Measurements from ENCODE around the gene MSRB1. TPM values are rescaled to one million over a fixed set of nuclear protein-coding genes. Genes with fewer than 3 reads are reported as not detected.

MSRB1 gene
- total and polyA plus RNA-seq, 2 experiments from 2014 or later = 14.1 to 26.9 TPM

DNA sequence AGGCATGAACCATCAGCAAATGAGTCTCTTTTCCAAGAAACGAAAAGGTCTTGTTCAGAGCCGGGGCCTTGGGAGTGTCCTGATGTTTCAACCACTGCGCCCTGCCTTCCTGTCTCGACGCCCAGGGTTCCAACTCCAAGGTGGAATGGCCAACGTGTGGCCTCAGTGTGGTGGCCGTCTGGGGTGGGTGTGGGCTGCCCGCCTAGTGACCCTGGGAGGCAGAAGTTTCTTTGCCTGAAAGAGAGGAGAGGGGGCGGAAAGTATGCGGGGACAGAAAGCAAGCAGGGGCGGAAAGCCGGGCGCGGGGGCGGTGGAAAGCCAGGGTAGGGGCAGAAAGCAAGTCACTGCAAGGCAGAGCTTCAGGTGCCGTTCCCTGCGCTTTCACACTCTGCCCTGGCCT is 4.1 kb downstream of the MSRB1 start:
- no peaks in the 10 kb centered on the region for H3K4me1 ChIP-seq (ENCODE audit: insufficient read depth)
- H4K20me1 ChIP-seq (ENCODE audit: insufficient read depth) = no peaks in the 10 kb centered on the region
- no peak overlapping the region for H3K4me2 ChIP-seq (ENCODE audit: unreplicated experiment)
- H3K36me3 ChIP-seq (ENCODE audit: low read depth) = no peaks in the 10 kb centered on the region; the same call in 1 of the 2 replicates
- no peak overlapping the region for H3K4me3 ChIP-seq
- TF ChIP-seq EZH2 (IDR thresholded peaks at IDR 0.05; ENCODE audit: insufficient read depth, poor library complexity, severe bottlenecking) = no peak
- no peak for TF ChIP-seq EZH2phosphoT487 (IDR thresholded peaks at IDR 0.05; ENCODE audit: insufficient read depth, low read depth)
- H3K27ac ChIP-seq = no peak overlapping the region
- H3K79me2 ChIP-seq (ENCODE audit: insufficient read depth) = no peaks in the 10 kb centered on the region
- H3K9me2 ChIP-seq (ENCODE audit: insufficient read depth) = no peaks in the 10 kb centered on the region
- in situ Hi-C loops (cut with MboI) = no loop called here
- WGBS, 2 experiments (ENCODE audit: low coverage in 1 of 2, low lambda C conversion rate in 2 of 2, missing lambda C conversion rate in 2 of 2) = 82 to 86% methylated on average over 15 to 17 of the region's 17 CpGs
- no peaks in the 10 kb centered on the region for H3K27me3 ChIP-seq (replicated peaks; ENCODE audit: insufficient read depth)
- H3K9ac ChIP-seq = no peak overlapping the region
- H2AFZ ChIP-seq = no peak overlapping the region
- DNase-seq = no peak
- H3F3A ChIP-seq (ENCODE audit: insufficient read depth) = no peaks in the 10 kb centered on the region
- H3K9me3 ChIP-seq (ENCODE audit: low read depth) = no peaks in the 10 kb centered on the region

DNA sequence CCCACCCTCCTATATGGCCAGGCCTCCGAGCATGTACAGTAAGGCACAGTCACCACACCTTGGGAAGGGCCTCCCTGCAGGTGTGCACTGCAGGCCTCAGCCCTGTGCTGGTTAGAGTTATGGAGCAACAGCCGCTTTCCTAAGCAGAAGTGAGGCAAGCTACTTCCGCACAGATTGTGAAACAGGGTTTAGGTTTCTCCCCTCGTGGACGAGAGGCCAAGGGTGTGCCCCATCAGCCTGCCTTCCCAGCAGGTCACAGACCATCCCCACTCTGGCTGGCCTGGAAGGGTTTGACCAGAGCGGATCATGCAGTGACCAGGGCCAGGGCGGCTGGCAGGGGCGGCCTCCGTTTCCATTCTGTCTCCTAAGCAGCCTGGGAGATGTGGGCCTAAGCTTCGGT is 4.7 kb downstream of the MSRB1 start:
- H4K20me1 ChIP-seq (ENCODE audit: insufficient read depth) = no peaks in the 10 kb centered on the region
- no peak overlapping the region for H3K4me3 ChIP-seq
- in situ Hi-C loops (cut with MboI) = no loop called here
- no peaks in the 10 kb centered on the region for H3K79me2 ChIP-seq (ENCODE audit: insufficient read depth)
- H3K27me3 ChIP-seq (replicated peaks; ENCODE audit: insufficient read depth) = no peaks in the 10 kb centered on the region
- no peaks in the 10 kb centered on the region for H3F3A ChIP-seq (ENCODE audit: insufficient read depth)
- no peak overlapping the region for H3K27ac ChIP-seq
- H3K9me3 ChIP-seq (ENCODE audit: low read depth) = no peaks in the 10 kb centered on the region
- no peaks in the 10 kb centered on the region for H3K4me1 ChIP-seq (ENCODE audit: insufficient read depth)
- no peak for DNase-seq
- no peak overlapping the region for H3K4me2 ChIP-seq (ENCODE audit: unreplicated experiment)
- 94 to 97% methylated on average over 10 of the region's 10 CpGs for WGBS, 2 experiments (ENCODE audit: low coverage in 1 of 2, low lambda C conversion rate in 2 of 2, missing lambda C conversion rate in 2 of 2)
- no peaks in the 10 kb centered on the region for H3K9me2 ChIP-seq (ENCODE audit: insufficient read depth)
- H2AFZ ChIP-seq = no peak overlapping the region
- no peak for TF ChIP-seq EZH2phosphoT487 (IDR thresholded peaks at IDR 0.05; ENCODE audit: insufficient read depth, low read depth)
- no peak for TF ChIP-seq EZH2 (IDR thresholded peaks at IDR 0.05; ENCODE audit: insufficient read depth, poor library complexity, severe bottlenecking)
- H3K36me3 ChIP-seq (ENCODE audit: low read depth) = no peaks in the 10 kb centered on the region; the same call in 1 of the 2 replicates
- H3K9ac ChIP-seq = no peak overlapping the region

GRCh38 chr16:1936945-1937479 is 6.0 kb downstream of the MSRB1 start:
- no peaks in the 10 kb centered on the region for H3K27me3 ChIP-seq (replicated peaks; ENCODE audit: insufficient read depth)
- no peaks in the 10 kb centered on the region for H3K9me3 ChIP-seq (ENCODE audit: low read depth)
- H3K36me3 ChIP-seq (ENCODE audit: low read depth) = no peaks in the 10 kb centered on the region; the same call in 1 of the 2 replicates
- H3K79me2 ChIP-seq (ENCODE audit: insufficient read depth) = no peaks in the 10 kb centered on the region
- WGBS, 2 experiments (ENCODE audit: low coverage in 1 of 2, low lambda C conversion rate in 2 of 2, missing lambda C conversion rate in 2 of 2) = 93% methylated on average over 11 of the region's 11 CpGs
- H3K4me3 ChIP-seq = no peak overlapping the region
- no peak overlapping the region for H2AFZ ChIP-seq
- no peak overlapping the region for H3K9ac ChIP-seq
- DNase-seq = no peak
- in situ Hi-C loops (cut with MboI) = no loop called here
- no peaks in the 10 kb centered on the region for H3K9me2 ChIP-seq (ENCODE audit: insufficient read depth)
- no peaks in the 10 kb centered on the region for H3F3A ChIP-seq (ENCODE audit: insufficient read depth)
- H3K4me2 ChIP-seq (ENCODE audit: unreplicated experiment) = no peak overlapping the region
- no peak overlapping the region for H3K27ac ChIP-seq
- TF ChIP-seq EZH2phosphoT487 (IDR thresholded peaks at IDR 0.05; ENCODE audit: insufficient read depth, low read depth) (no peak), EZH2 (IDR thresholded peaks at IDR 0.05; ENCODE audit: insufficient read depth, poor library complexity, severe bottlenecking) (no peak)
- H4K20me1 ChIP-seq (ENCODE audit: insufficient read depth) = no peaks in the 10 kb centered on the region
- H3K4me1 ChIP-seq (ENCODE audit: insufficient read depth) = no peaks in the 10 kb centered on the region

GRCh38 chr16:1933097-1933661 is 9.8 kb downstream of the MSRB1 start:
- no peak overlapping the region for H3K27ac ChIP-seq

More at GRCh38 chr16:1933097-1933661, 9.8 kb downstream of the MSRB1 start:
- Histone ChIP-seq H3K27me3 (replicated peaks; ENCODE audit: insufficient read depth) (no peaks in the 10 kb centered on the region), H3F3A (ENCODE audit: insufficient read depth) (no peaks in the 10 kb centered on the region), H3K4me3 (no peak overlapping the region), H2AFZ (no peak overlapping the region), H3K79me2 (ENCODE audit: insufficient read depth) (no peaks in the 10 kb centered on the region), H3K36me3 (ENCODE audit: low read depth) (no peaks in the 10 kb centered on the region; the same call in 1 of the 2 replicates), H3K9ac (no peak overlapping the region), H3K4me1 (ENCODE audit: insufficient read depth) (no peaks in the 10 kb centered on the region), H3K9me3 (ENCODE audit: low read depth) (no peaks in the 10 kb centered on the region), H4K20me1 (ENCODE audit: insufficient read depth) (no peaks in the 10 kb centered on the region), H3K4me2 (ENCODE audit: unreplicated experiment) (no peak overlapping the region), H3K9me2 (ENCODE audit: insufficient read depth) (no peaks in the 10 kb centered on the region)
- DNase-seq = no peak
- no peak for TF ChIP-seq EZH2 (IDR thresholded peaks at IDR 0.05; ENCODE audit: insufficient read depth, poor library complexity, severe bottlenecking)
- in situ Hi-C loops (cut with MboI) = no loop called here
- 50 to 57% methylated on average over 23 of the region's 23 CpGs for WGBS, 2 experiments (ENCODE audit: low coverage in 1 of 2, low lambda C conversion rate in 2 of 2, missing lambda C conversion rate in 2 of 2)
